Renal pelvis (tissue), 12 donors: ENCODE results near the gene OR4F6. TPM values are rescaled to one million over a fixed set of nuclear protein-coding genes. Genes with fewer than 3 reads are reported as not detected.
"Not testable (repeated sequence)": the region's sequence is repeated elsewhere in the genome, so short reads cannot be mapped to it uniquely, and the experiment has no call there.

Experiments
- DNase-seq: peaks from one replicate; pipeline ENCODE4 v3.0.0-alpha.2; 2013
- long read RNA-seq, 16 experiments: transcript quantifications; one replicate each; lab custom pipeline, GENCODE V29; 2026
- polyA plus RNA-seq, 3 donors: library from polyadenylated mRNA; unstranded; fragments of 120-200 nt; gene quantifications; one replicate each; pipeline ENCODE4 v1.2.1, GENCODE V29; 2013; ENCODE audit not compliant: insufficient read length in 3 of 3

The OR4F6 gene, protein sequence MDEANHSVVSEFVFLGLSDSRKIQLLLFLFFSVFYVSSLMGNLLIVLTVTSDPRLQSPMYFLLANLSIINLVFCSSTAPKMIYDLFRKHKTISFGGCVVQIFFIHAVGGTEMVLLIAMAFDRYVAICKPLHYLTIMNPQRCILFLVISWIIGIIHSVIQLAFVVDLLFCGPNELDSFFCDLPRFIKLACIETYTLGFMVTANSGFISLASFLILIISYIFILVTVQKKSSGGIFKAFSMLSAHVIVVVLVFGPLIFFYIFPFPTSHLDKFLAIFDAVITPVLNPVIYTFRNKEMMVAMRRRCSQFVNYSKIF
- polyA plus RNA-seq, result not detected
- long read RNA-seq, donor 1, result 0 reads
- long read RNA-seq, donor 2, result 0 reads
- long read RNA-seq, donor 3, result 0 reads
- long read RNA-seq, donor 4, result 0 reads
- long read RNA-seq, donor 5, result 0 reads
- long read RNA-seq, donor 6, result 0 reads
- long read RNA-seq, donor 7, result 0 reads
- long read RNA-seq, donor 8, result 0 reads
- long read RNA-seq, donor 9, result 0 reads
- long read RNA-seq, donor 10, result 0 reads
- long read RNA-seq, donor 11, result 0 reads
- long read RNA-seq, donor 12, result 0 reads
- long read RNA-seq, donor 13, result 0 reads
- long read RNA-seq, donor 14, result 0 reads
- long read RNA-seq, donor 15, result 0 reads
- long read RNA-seq, donor 16, result 0 reads

DNA sequence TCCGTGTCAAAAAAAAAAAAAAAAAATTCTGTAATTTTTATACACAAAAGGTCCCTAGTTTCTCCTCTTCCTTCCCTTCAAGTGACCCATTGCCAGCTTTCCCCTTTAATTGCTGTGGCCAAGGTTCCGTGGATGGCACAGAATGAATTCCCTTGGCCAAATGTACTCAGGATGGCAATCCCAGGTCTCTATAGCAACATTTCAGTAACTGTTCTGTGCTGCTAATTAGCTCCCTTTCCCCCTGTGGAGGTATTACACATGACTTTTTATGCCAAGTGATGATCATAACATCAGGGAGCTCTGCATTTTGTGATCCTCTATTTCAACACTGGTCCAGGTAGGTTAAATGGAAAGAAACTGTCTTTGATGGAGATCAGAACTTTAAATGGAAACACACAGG is at the start of gene OR4F6:
Gene OR4F6, plus strand, starts transcription at position 301 of the 400 bp plus-strand sequence. CDS start 2,211 bp downstream, outside the sequence.
- no peak for DNase-seq

DNA sequence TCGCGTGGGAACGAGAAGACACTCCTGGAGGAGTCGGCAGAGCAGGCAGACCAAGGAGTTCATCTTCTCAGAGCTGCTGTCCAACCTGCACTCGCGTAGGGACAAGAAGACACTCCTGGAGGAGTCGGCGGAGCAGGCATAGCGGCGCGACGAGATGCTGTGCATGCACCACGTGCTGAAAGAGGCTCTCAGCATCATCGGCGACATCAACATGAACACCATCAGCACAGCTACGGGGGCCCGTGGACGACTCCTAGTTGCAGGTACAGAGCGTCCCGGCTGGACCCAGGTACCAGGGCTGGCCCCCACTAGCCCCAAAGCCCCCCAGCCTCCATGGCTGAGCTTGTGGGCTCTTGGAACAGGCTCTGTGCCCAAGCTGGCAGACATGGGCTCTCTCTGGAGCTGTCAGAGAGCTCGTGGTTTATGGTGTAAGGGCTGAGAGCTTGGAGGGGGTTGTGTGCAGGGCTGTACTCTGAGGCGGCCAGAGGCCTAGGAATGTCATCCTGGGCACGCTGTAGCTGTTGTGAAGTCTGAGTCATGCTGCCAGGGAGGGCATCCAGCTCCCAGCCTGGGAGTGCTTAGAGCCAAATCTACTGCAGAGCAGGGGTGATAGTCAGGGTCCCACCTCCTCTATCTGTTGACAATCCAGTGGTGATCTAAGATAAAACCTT is 38.5 kb upstream of the OR4F6 start:
- not testable (repeated sequence) for DNase-seq

DNA sequence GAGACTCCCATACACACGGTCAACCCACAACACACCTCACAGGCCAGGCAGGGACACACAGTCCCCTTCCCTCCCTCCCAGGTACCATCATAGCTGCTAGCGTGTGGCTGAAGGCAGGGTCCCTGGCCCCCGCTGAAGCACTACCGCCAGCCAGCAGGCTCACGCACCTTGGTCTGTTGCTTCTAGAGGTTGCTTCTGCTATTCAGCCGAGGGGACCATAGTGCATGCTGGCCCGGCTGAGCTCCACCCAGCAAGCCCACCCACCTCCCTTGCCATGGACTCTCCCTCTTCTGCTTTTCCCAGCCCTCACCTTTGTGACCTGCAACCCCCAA is 38.0 kb upstream of the OR4F6 start:
- DNase-seq, result not testable (repeated sequence)

DNA sequence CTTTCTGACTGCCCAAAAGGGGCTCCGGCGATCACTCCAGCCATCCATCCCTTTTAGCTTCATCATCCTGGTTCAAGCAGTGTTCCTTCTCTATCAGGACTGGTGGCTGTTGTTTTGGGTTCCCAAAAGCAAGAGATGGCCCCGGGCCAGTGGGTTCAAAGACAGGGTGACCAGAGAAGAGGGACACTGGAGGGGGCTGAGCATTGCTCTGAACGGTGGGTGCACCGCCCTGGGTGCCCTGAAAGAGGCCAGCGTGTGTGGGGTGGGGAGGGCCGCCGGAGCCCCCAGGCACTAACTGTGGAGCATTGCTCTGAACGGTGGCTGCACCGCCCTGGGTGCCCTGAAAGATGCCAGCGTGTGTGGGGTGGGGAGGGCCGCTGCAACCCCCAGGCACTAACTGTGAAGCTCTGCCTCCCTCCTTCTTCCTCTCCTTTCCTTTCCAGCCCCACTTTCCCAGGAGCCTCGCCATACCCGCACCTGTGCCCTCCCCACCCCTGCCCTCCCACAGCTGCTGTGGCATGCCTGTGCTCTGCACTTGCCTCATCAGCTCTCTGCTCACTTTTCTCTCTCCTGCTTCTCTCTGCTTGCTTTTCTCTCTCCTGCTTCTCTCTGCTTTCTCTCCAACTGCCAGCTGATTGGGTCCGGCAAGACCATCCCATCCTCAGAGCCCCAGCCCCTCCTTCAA is 37.4 kb upstream of the OR4F6 start:
- DNase-seq, result no peak

DNA sequence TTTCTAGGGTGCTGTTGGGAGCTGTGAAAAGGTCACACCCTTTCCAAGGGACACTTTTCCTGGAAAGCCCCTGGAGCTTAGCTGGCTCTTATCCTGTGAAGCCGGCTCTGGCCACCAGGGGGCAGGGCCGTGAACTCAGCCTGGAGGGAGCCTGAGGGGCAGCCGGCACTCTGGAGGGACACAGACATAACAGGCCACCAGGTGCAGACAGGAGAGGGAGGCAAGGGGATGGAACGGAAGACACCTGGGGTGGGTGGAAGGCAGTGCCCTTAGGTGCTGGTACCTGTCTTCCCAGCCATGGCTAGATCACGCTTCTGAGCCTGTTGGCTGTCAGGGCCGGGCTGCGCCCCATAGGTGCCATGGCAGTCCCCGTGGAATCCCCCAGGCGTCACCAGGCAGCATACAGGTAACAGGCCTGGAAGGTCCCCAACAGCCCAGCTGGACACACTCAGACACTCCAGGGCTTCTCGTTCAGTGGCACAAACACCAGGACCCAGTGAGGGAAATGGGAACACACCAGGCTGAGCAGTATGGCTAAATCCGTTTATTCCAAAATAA is 36.1 kb upstream of the OR4F6 start:
- DNase-seq, result not testable (repeated sequence)

DNA sequence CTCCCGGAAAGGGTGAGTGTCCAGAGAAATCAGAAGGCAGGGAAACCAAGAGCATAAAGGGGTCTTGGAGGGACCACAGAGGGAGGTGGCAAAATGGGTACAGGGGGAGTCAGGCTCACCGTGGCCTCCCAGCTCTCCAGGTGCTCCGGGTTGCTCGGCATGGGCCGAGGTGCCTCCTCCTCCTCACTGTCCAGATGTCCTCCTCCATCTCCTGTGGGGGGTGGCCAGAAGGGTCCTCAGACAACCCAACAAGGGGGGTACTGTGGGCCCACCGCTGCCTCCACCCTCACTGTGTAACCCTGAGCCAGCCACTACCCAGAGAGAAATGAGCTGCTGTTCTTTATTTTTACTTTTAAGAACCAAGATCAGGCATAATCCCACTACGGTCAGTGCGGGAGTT is 30.4 kb upstream of the OR4F6 start:
- no peak for DNase-seq

DNA sequence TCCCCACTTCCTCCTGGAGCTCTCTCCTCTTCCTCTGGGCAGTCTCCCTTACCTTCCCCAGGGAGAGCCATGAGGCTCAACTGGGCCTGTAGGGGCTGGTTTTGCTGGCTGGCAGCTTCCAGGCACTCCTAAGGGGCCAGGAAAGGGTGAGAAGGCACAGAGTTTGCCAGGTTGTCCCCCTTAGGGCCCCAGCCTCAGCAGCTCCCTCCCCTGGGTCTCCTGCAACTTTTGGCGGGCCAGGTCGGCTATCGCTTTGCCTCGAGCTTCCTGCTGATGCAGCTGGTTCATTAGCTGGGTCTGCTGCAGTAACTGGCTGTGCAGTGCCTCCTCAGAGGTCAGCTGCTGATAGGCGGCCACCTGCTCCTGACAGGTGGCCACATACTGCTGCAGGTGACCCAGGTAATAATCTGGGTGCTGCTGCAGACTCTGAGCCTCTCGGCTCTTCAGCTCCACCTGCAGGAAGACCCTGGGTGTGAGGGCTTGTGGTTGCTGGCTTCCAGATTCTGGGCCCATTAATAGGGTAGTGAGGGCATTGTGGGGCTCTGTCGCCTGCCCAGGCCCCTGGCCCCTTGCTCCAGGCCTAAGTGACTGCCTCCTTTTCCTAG is 29.7 kb upstream of the OR4F6 start:
- DNase-seq, result no peak

DNA sequence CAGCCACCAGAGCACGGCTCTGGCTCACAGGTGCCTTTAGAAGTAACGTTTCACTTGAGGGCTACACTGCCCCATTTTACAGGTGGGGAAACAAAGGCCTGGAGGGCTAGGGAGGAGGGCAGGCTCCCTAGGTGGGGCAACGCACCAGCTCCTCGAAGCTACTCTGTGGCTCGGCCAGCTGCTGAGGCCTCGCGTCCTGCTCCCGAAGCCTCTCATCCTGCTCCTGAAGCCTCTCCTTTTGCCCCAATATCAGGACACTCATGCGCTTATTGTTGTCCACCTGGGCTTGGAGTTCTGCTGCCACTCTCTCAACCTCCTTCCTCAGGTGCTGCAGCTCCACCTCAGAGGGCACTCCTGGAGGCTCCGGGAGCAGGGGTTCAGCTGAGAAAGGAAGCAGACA is 28.2 kb upstream of the OR4F6 start:
- DNase-seq, result no peak

DNA sequence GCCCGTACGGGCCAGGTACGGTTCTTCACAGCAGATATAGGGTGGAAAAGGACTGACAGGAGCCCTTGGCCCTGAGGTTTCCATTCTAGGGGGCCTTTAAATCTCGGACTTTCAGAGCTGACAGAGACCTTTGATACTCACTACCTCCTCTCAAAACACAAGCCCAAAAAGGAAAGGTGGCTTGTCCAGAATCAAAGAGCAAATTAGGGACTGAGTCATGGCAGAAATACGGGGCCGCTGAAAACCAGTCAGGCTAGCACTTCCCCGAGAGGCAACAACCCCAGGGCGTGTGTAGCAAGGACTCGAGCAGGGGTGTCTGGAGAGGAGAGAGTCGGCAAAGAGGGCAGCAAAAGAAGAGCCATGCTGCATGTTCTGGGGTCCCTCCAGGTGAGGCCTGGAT is 24.7 kb upstream of the OR4F6 start:
- DNase-seq, result not testable (repeated sequence)

DNA sequence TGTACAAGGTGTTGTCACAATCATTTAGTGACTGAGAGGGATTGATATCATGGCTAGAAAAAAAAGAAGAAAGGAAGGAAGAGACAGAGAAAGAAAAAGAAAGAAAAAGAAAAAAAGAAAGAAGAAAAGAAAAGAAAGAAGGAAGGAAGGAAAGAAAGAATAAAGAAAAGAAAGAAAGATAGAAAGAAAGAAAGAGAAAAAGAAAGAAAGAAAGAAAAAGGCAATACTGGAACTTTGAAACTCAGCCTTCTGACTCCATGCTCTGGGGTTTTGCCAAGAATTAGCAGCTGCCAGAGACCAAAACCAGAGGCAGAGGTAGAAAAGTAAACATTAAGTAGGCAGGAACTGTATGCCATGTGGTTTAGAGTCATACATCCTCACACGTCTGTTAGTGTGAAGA is 23.1 kb upstream of the OR4F6 start:
- not testable (repeated sequence) for DNase-seq

DNA sequence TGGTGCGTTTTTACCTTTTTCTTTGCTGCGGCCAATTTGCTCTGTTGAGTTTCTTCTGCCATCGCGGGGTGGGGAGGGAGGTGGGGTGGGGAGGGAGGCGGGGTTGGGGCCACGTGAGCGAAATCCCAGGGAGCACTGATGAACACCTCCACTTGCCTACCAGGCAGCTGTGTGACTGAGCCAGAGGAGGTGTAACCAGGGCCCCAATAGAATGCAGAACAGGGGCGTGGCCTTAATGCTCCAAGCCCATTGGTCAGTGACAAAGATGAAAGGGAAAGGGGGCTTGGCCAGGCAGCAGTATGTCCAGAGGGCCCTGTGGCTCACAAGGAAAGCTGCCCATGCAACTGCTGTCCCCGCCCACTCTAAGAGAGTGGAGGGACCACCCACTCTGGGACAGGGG is 21.4 kb upstream of the OR4F6 start:
- DNase-seq, result no peak

DNA sequence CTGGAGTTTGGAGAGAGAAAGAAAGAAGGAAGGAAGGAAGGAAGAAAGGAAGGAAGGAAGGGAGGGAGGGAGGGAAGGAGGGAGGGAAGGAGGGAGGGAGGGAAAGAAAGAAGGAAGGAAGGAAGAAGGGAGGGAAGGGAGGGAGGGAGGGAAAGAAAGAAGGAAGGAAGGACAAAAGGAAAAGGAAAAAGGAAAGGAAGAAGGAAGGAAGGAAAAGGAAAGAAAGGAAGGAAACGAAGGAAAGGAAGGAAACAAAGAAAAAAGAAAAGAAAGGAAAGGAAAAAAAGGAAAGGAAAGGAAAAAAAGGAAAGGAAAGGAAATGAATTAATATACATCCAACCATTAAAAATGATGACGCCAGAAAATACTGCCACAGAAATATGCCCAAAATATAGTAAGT is 18.7 kb upstream of the OR4F6 start:
- DNase-seq, result no peak

DNA sequence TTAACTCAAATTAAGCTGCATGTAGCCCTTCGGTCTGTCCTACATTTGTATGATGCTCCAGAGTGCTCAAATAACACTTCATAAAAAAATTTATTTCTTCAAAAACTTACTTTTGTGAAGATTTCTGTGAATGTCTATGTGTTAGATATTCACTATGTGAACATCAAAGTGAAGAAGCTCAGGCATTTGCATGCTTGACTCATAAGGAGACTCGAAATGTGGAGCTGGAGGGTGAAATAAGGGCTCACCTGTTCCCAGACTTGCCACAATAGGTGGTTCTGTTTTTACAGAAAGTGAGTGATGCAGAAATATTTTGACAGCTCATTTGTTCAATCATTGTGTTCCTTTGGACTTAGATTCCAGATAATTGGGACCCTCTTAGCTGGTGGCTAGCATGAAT is 16.9 kb upstream of the OR4F6 start:
- DNase-seq, result not testable (repeated sequence)

DNA sequence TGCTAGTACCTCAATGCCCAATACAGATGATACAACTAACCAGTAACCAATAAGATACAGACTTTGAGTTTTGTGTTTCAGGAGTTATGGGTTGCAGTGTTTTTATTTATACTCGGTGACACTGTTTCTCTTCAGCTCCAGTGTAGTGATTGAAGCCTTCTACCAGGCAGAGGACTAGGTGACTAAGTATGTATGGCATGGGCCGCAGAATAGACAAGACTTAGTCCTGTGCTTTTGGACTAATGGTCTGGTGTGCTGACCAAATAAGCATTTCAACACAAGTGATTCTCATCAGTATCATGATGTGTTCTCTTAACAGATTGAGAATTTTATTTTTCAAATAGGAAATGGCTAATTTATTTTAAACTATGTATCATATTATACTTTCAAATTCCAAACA is 15.3 kb upstream of the OR4F6 start:
- DNase-seq, result not testable (repeated sequence)

DNA sequence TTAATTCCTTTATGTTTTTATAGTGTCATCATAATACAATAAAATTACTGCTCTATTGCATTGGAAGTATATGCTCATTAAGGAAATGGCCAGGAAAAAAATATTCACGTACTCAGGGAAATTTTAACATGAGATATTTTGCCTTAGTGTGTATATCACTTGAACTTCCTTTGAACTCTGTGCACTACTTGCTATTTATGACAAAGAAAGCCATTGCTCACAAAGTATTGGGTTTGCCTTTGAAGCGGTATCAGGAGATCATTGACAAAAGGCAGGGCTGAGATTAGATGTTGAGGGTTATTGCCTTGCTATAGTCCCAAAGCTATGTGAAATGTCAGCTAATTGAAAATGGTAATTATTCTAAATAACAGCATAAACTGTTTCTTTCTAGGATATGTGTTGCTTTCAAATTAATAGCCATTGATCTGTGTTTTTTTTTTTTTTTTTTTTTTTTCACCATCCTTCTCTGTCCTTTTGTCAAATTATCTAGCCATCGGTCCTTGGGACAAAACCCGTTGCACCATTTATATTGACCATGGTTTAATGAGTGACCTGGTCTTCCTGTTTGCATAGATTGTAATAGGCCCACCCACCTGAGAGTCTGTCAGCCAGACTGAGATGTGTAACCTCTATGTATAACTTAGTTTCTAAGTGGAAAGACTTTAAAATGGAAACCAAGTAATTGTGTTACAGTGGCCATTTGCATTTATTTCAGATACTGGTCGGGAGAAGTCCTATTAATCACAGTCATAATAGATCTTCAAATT is 14.6 kb upstream of the OR4F6 start:
- not testable (repeated sequence) for DNase-seq

DNA sequence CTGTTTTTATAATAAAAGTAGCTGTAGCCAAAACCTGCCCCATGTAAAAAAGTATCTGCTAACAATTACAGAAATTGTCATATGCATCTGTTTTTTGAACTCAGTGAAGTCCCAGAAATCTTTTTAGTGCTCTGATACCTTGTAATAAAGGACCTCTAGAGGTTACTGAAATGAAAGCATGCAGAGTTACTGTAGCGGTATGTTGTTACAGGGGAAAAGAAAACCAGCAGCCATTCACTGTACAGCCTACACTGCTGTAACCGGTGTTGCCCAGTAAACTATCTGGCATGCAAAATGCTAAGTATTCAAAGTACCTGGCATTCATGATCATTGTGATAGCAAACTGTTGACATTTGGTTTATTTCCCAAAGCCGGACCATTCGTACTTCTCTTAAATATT is 12.6 kb upstream of the OR4F6 start:
- not testable (repeated sequence) for DNase-seq

DNA sequence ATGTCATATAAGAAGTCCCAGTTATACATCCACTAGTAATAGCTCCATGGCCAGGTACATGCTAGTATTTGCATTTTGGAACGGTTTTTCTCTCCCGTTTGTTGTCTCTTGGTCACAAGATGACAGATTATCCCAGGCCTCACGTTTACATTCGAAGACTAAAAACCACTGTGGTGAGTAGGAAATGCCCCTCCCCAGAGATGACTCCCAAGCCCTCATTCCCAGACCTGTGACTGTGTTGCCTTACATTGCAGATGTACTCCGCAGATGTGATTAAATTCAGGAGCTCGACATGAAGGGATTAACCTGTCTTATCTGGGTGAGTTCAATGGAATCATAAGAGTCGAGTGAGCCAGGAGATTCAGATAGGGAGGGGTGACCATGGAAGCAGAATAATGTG is 9.3 kb upstream of the OR4F6 start:
- DNase-seq, result not testable (repeated sequence)

DNA sequence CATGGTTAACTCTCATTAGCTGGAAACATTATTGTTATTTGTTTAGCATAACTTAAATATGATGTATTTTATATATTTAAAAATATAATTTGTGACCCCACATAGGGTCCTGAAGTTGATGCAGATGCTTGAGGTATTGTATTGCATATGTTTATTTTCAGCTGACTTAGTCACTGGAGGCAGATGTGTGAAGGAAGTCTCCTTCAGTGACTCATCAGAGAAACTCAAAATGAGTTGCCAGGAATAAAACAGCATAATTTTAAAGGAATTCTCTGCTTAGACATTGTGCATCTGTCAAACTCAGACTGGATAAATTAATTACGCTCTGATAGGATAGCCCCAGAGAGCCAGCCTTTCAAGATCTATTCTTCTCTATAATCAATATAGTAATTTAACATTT is 7.9 kb upstream of the OR4F6 start:
- no peak for DNase-seq

DNA sequence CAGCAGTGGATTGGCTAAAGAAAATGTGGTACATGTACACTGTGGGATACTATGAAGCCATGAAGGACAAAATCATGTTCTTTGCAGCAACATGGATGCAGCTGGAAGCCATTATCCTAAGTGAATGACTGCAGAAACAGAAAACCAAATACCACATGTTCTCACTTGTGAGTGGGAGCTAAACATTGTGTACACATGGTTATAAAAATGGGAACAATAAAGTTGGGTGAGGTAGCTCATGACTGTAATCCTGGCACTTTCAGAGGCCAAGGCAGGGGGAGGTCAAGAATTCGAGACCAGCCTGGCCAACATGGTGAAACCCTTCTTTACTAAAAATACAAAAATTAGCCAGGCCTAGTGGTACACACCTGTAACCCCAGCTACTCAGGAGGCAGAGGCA is 3.6 kb upstream of the OR4F6 start:
- DNase-seq, result no peak

DNA sequence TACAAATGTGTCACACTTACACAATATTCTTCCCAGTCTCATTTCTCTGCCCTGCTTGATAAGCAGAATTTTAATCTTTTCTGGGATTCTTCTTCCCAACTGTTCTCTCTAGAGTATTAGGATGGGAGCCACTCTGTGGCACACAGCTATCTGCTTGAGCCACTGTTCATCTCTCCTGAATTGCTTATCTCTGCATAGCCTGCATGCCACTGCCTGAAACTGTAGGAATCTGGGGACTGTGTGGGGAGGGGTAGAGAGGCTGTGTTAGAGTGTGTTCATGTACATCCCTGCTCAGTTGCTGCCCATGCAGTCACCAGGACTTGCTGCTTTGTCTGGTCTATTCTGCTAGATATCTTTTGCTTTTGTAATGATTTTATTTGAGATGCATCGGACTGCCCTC is 2.3 kb upstream of the OR4F6 start:
- no peak for DNase-seq

DNA sequence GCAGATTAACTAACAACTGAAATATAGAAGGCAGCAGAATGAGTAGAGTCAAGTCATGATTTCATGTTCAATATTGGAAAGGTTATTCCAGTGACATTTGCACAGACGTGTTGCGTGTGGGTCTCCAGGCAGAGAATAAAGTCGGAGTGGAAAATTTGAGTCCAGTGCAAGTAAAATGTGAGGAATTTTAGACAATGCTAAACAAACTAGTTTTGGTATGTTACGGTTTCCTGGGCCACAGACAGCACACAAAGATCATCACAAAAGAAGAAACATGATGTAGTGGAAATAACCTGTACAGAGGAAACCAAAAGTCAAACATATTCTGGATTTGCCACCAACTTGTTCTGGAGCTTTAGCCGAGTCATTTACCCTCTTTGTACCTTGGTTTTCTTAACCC is 367 bp downstream of the OR4F6 start:
- no peak for DNase-seq
